DOHH2 (cell line): Measurements from ENCODE around the gene SRPK2.
"Not testable (repeated sequence)": the region's sequence is repeated elsewhere in the genome, so short reads cannot be mapped to it uniquely, and the experiment has no call there.

Source experiments
- H3F3A ChIP-seq: fragments of 200-600 bp; sonication (generic), shearing (Covaris generic); 2 replicates; pipeline ENCODE4 v1.6.0; 2016; ENCODE audit warnings: antibody characterized with exemption, mild to moderate bottlenecking; ENCODE audit not compliant: control insufficient read depth, insufficient read depth
- H3K27ac ChIP-seq: fragments of 200-600 bp; sonication (generic); 2 replicates; pipeline ENCODE4 v1.5.1; 2014; ENCODE audit warnings: low read depth, mild to moderate bottlenecking, low read length, moderate library complexity
- H3K27me3 ChIP-seq: fragments of 200-600 bp; sonication (generic); 2 replicates; pipeline ENCODE4 v1.6.1; 2014; ENCODE audit warnings: mild to moderate bottlenecking, low read length, mixed read lengths; ENCODE audit not compliant: control insufficient read depth
- H3K36me3 ChIP-seq: fragments of 200-600 bp; sonication (generic); 2 replicates; pipeline ENCODE4 v1.6.1; 2014; ENCODE audit warnings: mild to moderate bottlenecking, low read length, moderate library complexity, mixed read lengths; ENCODE audit not compliant: control insufficient read depth
- H3K4me1 ChIP-seq: fragments of 200-600 bp; sonication (generic); 2 replicates; pipeline ENCODE4 v1.6.1; 2014; ENCODE audit warnings: mild to moderate bottlenecking, low read length, mixed read lengths; ENCODE audit not compliant: control insufficient read depth
- H3K4me2 ChIP-seq: fragments of 200-600 bp; sonication (generic); 2 replicates; pipeline ENCODE4 v1.6.0; 2014; ENCODE audit warnings: mild to moderate bottlenecking, low read length, moderate library complexity
- H3K4me3 ChIP-seq: fragments of 200-600 bp; sonication (generic); 2 replicates; pipeline ENCODE4 v1.5.1; 2014; ENCODE audit warnings: mild to moderate bottlenecking, low read length, mixed read lengths
- H3K79me2 ChIP-seq: fragments of 200-600 bp; sonication (generic); 2 replicates; pipeline ENCODE4 v1.6.1; 2014; ENCODE audit warnings: mild to moderate bottlenecking, low read length, mixed read lengths; ENCODE audit not compliant: control insufficient read depth
- H3K9me2 ChIP-seq: fragments of 200-600 bp; sonication (generic); replicated peaks from 2 replicates; pipeline ENCODE4 v1.6.1; 2014; ENCODE audit warnings: mild to moderate bottlenecking, low read length, mixed read lengths; ENCODE audit not compliant: control insufficient read depth
- H3K9me3 ChIP-seq: fragments of 200-600 bp; sonication (generic); 2 replicates; pipeline ENCODE4 v1.6.1; 2014; ENCODE audit warnings: antibody characterized with exemption, low read length, mixed read lengths; ENCODE audit not compliant: control insufficient read depth, insufficient read depth
- H4K20me1 ChIP-seq: fragments of 200-600 bp; sonication (generic); 2 replicates; pipeline ENCODE4 v1.6.0; 2014; ENCODE audit warnings: low read depth, mild to moderate bottlenecking, antibody characterized with exemption, low read length, moderate library complexity; ENCODE audit not compliant: control insufficient read depth, insufficient read depth
- EZH2phosphoT487 ChIP-seq: fragments of 200-600 bp; sonication (generic); IDR thresholded peaks from 2 replicates; pipeline ENCODE4 v1.6.1; 2017; ENCODE audit warnings: borderline replicate concordance, mild to moderate bottlenecking, antibody characterized with exemption, low read length, moderate library complexity, mixed read lengths
- TF ChIP-seq, protein P1 (sequence below): fragments of 200-600 bp; sonication (generic); IDR thresholded peaks from one replicate; pipeline ENCODE4 v1.5.1; 2014; ENCODE audit warnings: antibody characterized with exemption, mild to moderate bottlenecking, low read depth, low read length; ENCODE audit not compliant: poor library complexity, severe bottlenecking

SRPK2 gene

DNA sequence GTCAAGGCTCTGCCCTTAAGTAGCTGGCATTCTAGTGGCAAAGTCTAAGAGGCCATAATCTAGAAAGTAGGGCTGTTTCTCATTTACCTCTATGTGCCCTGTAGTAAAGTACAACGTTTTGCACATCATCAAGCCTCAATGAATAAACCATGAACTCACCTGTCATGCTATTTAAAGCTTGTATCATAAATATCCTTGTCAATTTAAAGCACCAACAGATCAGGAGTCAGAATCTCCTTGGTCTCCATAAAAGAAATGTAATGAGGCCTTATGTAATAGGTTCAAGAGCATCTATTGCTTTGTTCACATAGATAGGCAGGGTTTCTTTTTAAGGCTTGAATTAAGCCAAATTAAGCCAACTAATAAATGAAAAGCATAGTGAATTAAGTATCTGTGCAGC lies 192.8 kb downstream of the SRPK2 start:
- Histone ChIP-seq H3K27me3 (no peaks in the 10 kb centered on the region), H3K4me3 (no peak overlapping the region), H3F3A (no peaks in the 10 kb centered on the region), H3K9me2 (no peaks in the 10 kb centered on the region), H3K4me2 (no peak overlapping the region), H3K4me1 (no peaks in the 10 kb centered on the region), H3K79me2 (no peaks in the 10 kb centered on the region), H4K20me1 (no peaks in the 10 kb centered on the region), H3K9me3 (no peaks in the 10 kb centered on the region), H3K36me3 (0 out of 2 replicates have a peak, but pooled peaks cover under 1% of the 10 kb centered on the region), H3K27ac (no peak overlapping the region)
- TF ChIP-seq, protein P1, sequence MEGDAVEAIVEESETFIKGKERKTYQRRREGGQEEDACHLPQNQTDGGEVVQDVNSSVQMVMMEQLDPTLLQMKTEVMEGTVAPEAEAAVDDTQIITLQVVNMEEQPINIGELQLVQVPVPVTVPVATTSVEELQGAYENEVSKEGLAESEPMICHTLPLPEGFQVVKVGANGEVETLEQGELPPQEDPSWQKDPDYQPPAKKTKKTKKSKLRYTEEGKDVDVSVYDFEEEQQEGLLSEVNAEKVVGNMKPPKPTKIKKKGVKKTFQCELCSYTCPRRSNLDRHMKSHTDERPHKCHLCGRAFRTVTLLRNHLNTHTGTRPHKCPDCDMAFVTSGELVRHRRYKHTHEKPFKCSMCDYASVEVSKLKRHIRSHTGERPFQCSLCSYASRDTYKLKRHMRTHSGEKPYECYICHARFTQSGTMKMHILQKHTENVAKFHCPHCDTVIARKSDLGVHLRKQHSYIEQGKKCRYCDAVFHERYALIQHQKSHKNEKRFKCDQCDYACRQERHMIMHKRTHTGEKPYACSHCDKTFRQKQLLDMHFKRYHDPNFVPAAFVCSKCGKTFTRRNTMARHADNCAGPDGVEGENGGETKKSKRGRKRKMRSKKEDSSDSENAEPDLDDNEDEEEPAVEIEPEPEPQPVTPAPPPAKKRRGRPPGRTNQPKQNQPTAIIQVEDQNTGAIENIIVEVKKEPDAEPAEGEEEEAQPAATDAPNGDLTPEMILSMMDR: no peak
- TF ChIP-seq EZH2phosphoT487: no peak

DNA sequence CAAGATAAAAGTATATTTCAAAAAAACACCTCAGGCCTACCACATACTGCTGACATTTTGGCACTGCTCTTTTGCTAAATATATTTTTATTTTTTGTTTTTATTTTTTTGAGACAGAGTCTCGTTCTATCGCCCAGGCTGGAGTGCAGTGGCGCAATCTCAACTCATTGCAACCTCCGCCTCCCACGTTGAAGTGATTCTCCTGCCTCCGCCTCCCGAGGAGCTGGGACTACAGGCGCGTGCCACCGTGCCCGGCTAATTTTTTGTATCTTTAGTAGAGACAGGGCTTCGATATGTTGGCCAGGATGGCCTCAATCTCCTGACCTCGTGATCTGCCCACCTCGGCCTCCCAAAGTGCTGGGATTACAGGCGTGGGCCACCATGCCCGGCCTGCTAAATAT lies 193.8 kb downstream of the SRPK2 start:
- not testable (repeated sequence) for H3K27me3 ChIP-seq, H3K9me3 ChIP-seq, H3K4me2 ChIP-seq, H3F3A ChIP-seq, H3K4me1 ChIP-seq, H3K79me2 ChIP-seq, H3K9me2 ChIP-seq, H3K4me3 ChIP-seq, H3K36me3 ChIP-seq, H4K20me1 ChIP-seq, H3K27ac ChIP-seq

DNA sequence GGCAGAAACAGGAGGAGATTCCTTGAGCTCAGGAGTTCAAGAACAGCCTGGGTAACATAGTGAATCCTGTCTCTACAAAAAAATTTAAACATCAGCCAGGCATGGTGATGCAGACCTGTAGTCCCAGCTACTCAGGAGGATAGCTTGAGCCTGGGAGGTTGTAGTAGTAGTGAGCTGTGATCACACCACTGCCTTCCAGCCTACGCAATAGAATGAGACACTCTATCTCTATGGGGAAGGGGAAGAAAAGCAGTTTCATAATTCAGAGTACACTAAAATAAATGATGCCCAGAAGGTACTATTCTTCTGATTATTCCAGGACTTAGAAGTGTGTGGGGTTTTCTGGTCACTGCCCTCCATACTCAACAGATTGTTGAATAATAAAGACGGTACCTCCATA lies 197.4 kb downstream of the SRPK2 start:
- TF ChIP-seq EZH2phosphoT487: no peak
- TF ChIP-seq, protein P1: no peak
- Histone ChIP-seq H3K4me1 (no peaks in the 10 kb centered on the region), H3K9me3 (no peaks in the 10 kb centered on the region), H3K79me2 (no peaks in the 10 kb centered on the region), H3K36me3 (no peaks in the 10 kb centered on the region), H3K4me2 (no peak overlapping the region), H3K27ac (no peak overlapping the region), H3K4me3 (no peak overlapping the region), H3F3A (no peaks in the 10 kb centered on the region), H4K20me1 (no peaks in the 10 kb centered on the region), H3K9me2 (no peaks in the 10 kb centered on the region), H3K27me3 (no peaks in the 10 kb centered on the region)

DNA sequence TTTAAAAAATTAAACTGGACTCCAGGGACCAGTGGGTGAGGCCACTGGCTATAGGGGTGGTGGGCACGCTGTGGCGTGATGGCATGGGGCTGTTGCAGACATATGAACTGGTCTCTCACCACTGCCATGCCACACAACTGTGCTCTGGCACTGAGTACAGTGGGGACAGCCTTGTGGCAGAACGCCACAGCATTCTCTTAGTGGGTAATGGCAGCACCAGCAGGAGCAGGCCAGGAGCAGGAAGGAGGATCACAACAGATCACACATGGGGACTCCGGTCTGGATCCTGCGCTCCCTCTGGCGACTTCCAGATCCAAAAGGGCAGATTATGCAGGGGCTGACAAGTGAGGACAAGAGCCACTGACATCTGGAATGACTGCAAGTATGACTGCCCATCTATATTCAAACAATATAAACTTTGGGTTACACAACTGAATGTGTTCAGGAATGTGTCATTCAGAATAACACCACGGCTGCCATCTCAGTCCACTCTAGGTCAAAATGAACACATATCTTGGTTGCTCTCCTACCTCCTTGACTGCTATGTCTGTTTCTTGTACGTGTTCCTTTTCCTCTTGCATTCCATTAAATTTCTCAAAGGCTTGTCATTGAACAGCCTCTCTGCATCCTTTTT lies 198.7 kb downstream of the SRPK2 start:
- Histone ChIP-seq H3K27me3 (no peaks in the 10 kb centered on the region), H3K9me3 (no peaks in the 10 kb centered on the region), H3K4me1 (no peaks in the 10 kb centered on the region), H3K79me2 (no peaks in the 10 kb centered on the region), H3F3A (no peaks in the 10 kb centered on the region), H3K27ac (no peak overlapping the region), H3K9me2 (no peaks in the 10 kb centered on the region), H3K4me2 (no peak overlapping the region), H3K4me3 (no peak overlapping the region), H3K36me3 (no peaks in the 10 kb centered on the region), H4K20me1 (no peaks in the 10 kb centered on the region)
- TF ChIP-seq EZH2phosphoT487: no peak
- TF ChIP-seq, protein P1: no peak
